Muscle layer of duodenum (tissue), 2 donors: Measurements from ENCODE around the gene RASGRP2.

Experiments used
- H3K27ac ChIP-seq: one replicate; pipeline ENCODE4 v1.7.0; 2013; ENCODE audit warnings: mild to moderate bottlenecking, low read length
- H3K27me3 ChIP-seq: one replicate; pipeline ENCODE4 v1.7.0; 2013; ENCODE audit warnings: low read depth, mild to moderate bottlenecking, control low read depth, low read length
- H3K36me3 ChIP-seq, 2 donors: one replicate each; pipeline ENCODE4 v1.7.0; 2013; ENCODE audit warnings: low read length in 2 of 2, control low read depth in 1 of 2, mild to moderate bottlenecking in 1 of 2; ENCODE audit not compliant: insufficient read depth in 2 of 2, control insufficient read depth in 1 of 2
- H3K4me1 ChIP-seq, 2 donors: one replicate each; pipeline ENCODE4 v1.7.0; 2013; ENCODE audit warnings: low read length in 2 of 2, mild to moderate bottlenecking in 2 of 2, control low read depth in 1 of 2, moderate library complexity in 1 of 2; ENCODE audit not compliant: insufficient read depth in 2 of 2, control insufficient read depth in 1 of 2
- H3K4me3 ChIP-seq, 2 donors: one replicate each; pipeline ENCODE4 v1.7.0; 2013; ENCODE audit warnings: low read length in 2 of 2, low read depth in 1 of 2, mild to moderate bottlenecking in 1 of 2
- H3K9me3 ChIP-seq, 2 donors: one replicate each; pipeline ENCODE4 v1.7.0; 2013; ENCODE audit warnings: low read length in 2 of 2, control low read depth in 1 of 2, mild to moderate bottlenecking in 1 of 2; ENCODE audit not compliant: control insufficient read depth in 1 of 2
- donor health status: healthy.

RASGRP2 gene

GRCh38 chr11:64694026-64694755 is 49.8 kb downstream of the RASGRP2 start:
- no peak overlapping the region for H3K4me3 ChIP-seq
- H3K27me3 ChIP-seq, result peaks cover 5% of the 10 kb centered on the region
- no peaks in the 10 kb centered on the region for H3K36me3 ChIP-seq
- H3K4me1 ChIP-seq, result peaks cover 0 to under 1% of the 10 kb centered on the region in 2 donors
- no peak overlapping the region for H3K27ac ChIP-seq
- no peaks in the 10 kb centered on the region for H3K9me3 ChIP-seq

GRCh38 chr11:64692764-64693331 is 51.1 kb downstream of the RASGRP2 start:
- Histone ChIP-seq H3K9me3 (no peaks in the 10 kb centered on the region), H3K36me3 (no peaks in the 10 kb centered on the region), H3K27me3 (peaks cover 5% of the 10 kb centered on the region), H3K4me3 (no peak overlapping the region), H3K27ac (no peak overlapping the region), H3K4me1 (peaks cover 4 to 5% of the 10 kb centered on the region in 2 donors)

GRCh38 chr11:64691543-64691942 is 52.4 kb downstream of the RASGRP2 start:
- no peaks in the 10 kb centered on the region for H3K36me3 ChIP-seq

GRCh38 chr11:64690235-64690634 is 53.7 kb downstream of the RASGRP2 start:
- Histone ChIP-seq H3K36me3 (no peaks in the 10 kb centered on the region), H3K27me3 (peaks cover 5% of the 10 kb centered on the region), H3K9me3 (no peaks in the 10 kb centered on the region), H3K27ac (no peak overlapping the region), H3K4me1 (peaks cover 4 to 5% of the 10 kb centered on the region in 2 donors), H3K4me3 (no peak overlapping the region)

More at GRCh38 chr11:64691543-64691942, 52.4 kb downstream of the RASGRP2 start:
- H3K27me3 ChIP-seq, result peaks cover 5% of the 10 kb centered on the region
- no peak overlapping the region for H3K27ac ChIP-seq
- peaks cover 4 to 5% of the 10 kb centered on the region in 2 donors for H3K4me1 ChIP-seq
- H3K4me3 ChIP-seq, result no peak overlapping the region
- H3K9me3 ChIP-seq, result no peaks in the 10 kb centered on the region

GRCh38 chr11:64688534-64688982 is 55.4 kb downstream of the RASGRP2 start:
- no peaks in the 10 kb centered on the region for H3K36me3 ChIP-seq
- peaks cover 2% of the 10 kb centered on the region for H3K27me3 ChIP-seq
- H3K4me1 ChIP-seq, result peaks cover 4 to 5% of the 10 kb centered on the region in 2 donors
- H3K27ac ChIP-seq, result peak overlapping the region; percentile 20
- no peaks in the 10 kb centered on the region for H3K9me3 ChIP-seq
- H3K4me3 ChIP-seq, result peak overlapping the region; percentile 61 to 69

- Histone ChIP-seq H3K4me1 (peaks cover 4 to 5% of the 10 kb centered on the region in 2 donors), H3K36me3 (no peaks in the 10 kb centered on the region), H3K27ac (peak overlapping the region; percentile 5), H3K9me3 (no peaks in the 10 kb centered on the region), H3K4me3 (peak overlapping the region in 1 of 2 donors; percentile 69), H3K27me3 (no peaks in the 10 kb centered on the region)
Observed at GRCh38 chr11:64687643-64688533, 56.1 kb downstream of the RASGRP2 start.

- Histone ChIP-seq H3K4me3 (no peak overlapping the region), H3K27ac (no peak overlapping the region), H3K36me3 (no peaks in the 10 kb centered on the region), H3K4me1 (peaks cover 4 to 5% of the 10 kb centered on the region in 2 donors), H3K9me3 (no peaks in the 10 kb centered on the region), H3K27me3 (no peaks in the 10 kb centered on the region)
Observed at GRCh38 chr11:64687204-64687603, 56.7 kb downstream of the RASGRP2 start.

GRCh38 chr11:64686466-64687170 is 57.3 kb downstream of the RASGRP2 start:
- Histone ChIP-seq H3K27me3 (no peaks in the 10 kb centered on the region), H3K4me1 (peaks cover 4 to 5% of the 10 kb centered on the region in 2 donors), H3K4me3 (no peak overlapping the region), H3K9me3 (no peaks in the 10 kb centered on the region), H3K36me3 (no peaks in the 10 kb centered on the region), H3K27ac (no peak overlapping the region)

GRCh38 chr11:64685536-64685935 is 58.4 kb downstream of the RASGRP2 start:
- Histone ChIP-seq H3K4me3 (no peak overlapping the region), H3K27me3 (no peaks in the 10 kb centered on the region), H3K9me3 (no peaks in the 10 kb centered on the region), H3K36me3 (no peaks in the 10 kb centered on the region), H3K4me1 (peaks cover 4 to 5% of the 10 kb centered on the region in 2 donors), H3K27ac (no peak overlapping the region)

- H3K27ac ChIP-seq, result no peak overlapping the region
Observed at GRCh38 chr11:64684357-64684756, 59.6 kb downstream of the RASGRP2 start.

More at GRCh38 chr11:64684357-64684756, 59.6 kb downstream of the RASGRP2 start:
- no peak overlapping the region for H3K4me3 ChIP-seq
- H3K27me3 ChIP-seq, result no peaks in the 10 kb centered on the region
- no peaks in the 10 kb centered on the region for H3K36me3 ChIP-seq
- no peaks in the 10 kb centered on the region for H3K9me3 ChIP-seq
- peaks cover 4 to 5% of the 10 kb centered on the region in 2 donors for H3K4me1 ChIP-seq
